ENCODE results near the gene ATP6V1G2. TPM values are rescaled to one million over a fixed set of nuclear protein-coding genes. Genes with fewer than 3 reads are reported as not detected.

Gene ATP6V1G2
- total RNA-seq, 2 experiments from 2014 or later: 2.7 to 3.8 TPM

DNA sequence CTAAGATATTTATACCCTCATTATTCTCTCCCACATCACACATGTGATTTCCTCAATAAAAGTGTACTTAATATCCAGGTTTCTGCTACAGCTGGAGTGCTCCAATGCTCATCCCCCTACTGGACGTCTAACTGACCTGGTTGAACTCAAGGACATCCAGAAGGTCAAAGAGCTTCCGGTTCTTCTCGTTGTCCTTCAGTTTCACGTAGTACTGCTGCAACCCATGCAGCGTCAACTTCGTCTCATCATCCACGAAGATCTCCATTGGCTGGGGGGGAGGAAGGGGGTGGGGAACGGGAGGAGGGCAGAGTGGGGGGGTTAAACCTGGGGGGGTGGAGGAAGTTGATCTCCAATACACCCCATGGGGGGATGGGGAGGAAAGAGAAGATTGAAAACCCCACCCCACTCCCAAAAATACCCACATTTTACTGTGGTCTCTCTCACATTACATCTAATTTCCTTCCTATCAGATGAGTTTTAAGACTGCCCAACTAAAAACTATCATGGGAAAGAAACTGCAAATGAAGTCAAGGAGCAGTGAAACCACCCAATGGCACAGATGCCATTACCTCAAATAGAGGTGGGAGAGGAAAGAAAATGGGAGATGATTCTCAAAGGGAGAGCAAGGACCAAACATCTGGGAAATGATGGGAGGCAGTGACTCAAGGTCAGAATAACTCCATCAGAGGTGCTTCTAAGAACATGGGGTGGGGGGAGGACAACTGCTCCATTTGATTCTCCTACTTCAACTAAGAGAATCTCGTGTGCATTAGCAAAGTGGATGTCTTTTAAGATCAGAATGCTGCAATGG is 13.6 kb downstream of the ATP6V1G2 start:
- Mint-ChIP-seq H3K4me1 (peaks cover 45% of the 10 kb centered on the region), H3K9me3 (no peaks in the 10 kb centered on the region), H3K27ac (no peak overlapping the region), H3K36me3 (ENCODE audit: low read depth) (peaks cover 72% of the 10 kb centered on the region), H3K4me3 (no peak overlapping the region), H3K27me3 (no peaks in the 10 kb centered on the region)
- no peak for DNase-seq
- ChIA-PET POLR2A (interaction anchor here (1.0 to 2.3 kb wide), 4 partner anchors 8 to 170 kb away, joined by 3 to 18 read pairs (median 4); partner anchors contain the start of genes ABHD16A and DDX39B), CTCF (interaction anchor here (0.8 to 1.6 kb wide), 3 partner anchors 38 to 90 kb away, joined by 3 to 5 read pairs (median 5); no protein-coding TSS in a partner anchor)

DNA sequence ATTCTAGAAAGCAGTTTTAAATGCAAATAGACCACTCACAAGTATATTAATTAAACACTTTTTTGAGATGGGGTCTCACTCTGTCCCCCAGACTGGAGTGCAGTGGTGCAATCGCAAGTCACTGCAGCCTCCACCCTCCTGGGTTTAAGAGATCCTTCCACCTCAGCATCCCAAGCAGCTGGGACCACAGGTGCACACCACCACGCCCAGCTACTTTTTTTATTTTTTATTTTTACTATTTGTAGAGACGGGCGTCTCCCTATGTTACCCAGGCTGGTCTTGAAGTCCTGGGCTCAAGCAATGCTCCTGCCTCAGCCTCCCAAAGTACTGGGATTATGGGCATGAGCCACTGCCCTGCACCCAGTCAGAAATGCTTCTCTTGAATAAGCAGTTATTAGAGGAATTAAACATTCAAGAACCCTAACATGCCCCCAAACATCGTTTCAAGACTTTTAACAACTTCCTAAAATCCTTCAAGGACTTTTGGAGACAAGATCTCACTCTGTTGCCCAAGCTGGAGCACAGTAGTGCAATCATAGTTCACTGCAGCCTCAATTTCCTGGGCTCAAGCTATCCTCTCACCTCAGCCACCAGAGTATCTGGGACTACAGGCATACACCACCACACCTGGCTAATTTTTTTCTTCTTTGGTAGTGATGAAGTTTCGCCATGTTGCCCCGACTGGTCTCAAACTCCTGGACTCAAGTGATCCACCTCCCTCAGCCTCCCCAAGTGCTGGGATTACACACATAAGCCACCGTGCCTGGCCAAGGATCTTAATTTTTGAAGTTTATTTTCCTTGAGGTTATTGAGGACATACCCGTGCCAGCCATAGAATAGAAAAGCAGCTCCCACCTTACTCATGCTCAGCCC is 14.4 kb downstream of the ATP6V1G2 start:
- no peak for DNase-seq
- Mint-ChIP-seq H3K4me3 (no peak overlapping the region), H3K27me3 (no peaks in the 10 kb centered on the region), H3K36me3 (ENCODE audit: low read depth) (peaks cover 69% of the 10 kb centered on the region), H3K27ac (no peak overlapping the region), H3K9me3 (no peaks in the 10 kb centered on the region), H3K4me1 (peaks cover 40% of the 10 kb centered on the region)
- POLR2A ChIA-PET: interaction anchor here (0.9 to 2.3 kb wide), 5 partner anchors 9 to 69 kb away, joined by 3 to 18 read pairs (median 3); partner anchors contain the start of genes DDX39B and MICB
- CTCF ChIA-PET: interaction anchor here (0.6 to 1.6 kb wide), 4 partner anchors 10 to 89 kb away, joined by 3 to 5 read pairs (median 4); no protein-coding TSS in a partner anchor

DNA sequence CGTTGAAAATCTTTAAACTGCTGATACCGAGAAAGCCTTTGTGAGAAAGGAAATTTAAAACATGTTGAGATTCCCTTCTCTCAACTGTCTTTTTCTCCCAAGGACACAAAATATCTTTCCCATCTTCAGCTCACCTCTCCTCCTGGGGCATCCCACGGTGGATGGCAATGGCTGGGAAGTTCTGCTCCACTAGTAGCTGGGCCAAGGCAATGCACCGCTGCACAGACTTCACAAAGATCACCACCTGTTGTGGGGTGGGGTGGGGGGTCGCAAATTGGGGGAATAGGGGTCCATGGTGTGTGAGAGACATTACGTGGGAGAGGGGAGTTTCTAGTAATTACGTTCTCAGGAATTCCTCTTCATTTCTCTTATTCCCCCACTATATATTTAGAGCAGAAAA is 15.2 kb downstream of the ATP6V1G2 start:
- POLR2A ChIA-PET: interaction anchor here (0.6 to 2.3 kb wide), 5 partner anchors 10 to 68 kb away, joined by 3 to 18 read pairs (median 3); partner anchors contain the start of genes DDX39B and MICB

DNA sequence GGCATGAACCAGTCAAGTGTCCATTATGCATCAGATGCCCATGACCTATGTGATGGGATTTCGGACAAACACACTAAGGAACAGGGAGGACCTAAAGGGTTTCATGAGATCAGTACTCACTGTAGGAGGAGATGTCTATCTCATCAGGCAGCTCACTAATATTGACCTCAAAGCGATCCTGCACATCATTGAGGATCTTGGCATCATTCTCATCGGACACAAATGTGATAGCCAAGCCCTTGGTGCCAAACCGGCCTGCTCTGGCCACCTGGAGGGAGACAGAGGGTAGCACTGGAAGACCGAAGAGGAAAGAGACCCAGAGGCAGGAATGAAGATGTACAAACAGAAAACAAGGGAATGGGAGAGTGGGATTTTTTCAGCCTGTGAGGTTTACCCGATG is 15.7 kb downstream of the ATP6V1G2 start:
- Mint-ChIP-seq H3K36me3 (ENCODE audit: low read depth) (peaks cover 57% of the 10 kb centered on the region), H3K4me1 (peaks cover 32% of the 10 kb centered on the region), H3K27me3 (no peaks in the 10 kb centered on the region), H3K9me3 (no peaks in the 10 kb centered on the region), H3K27ac (no peak overlapping the region), H3K4me3 (no peak overlapping the region)
- POLR2A ChIA-PET: interaction anchor here (0.6 to 2.3 kb wide), 2 partner anchors 10 to 17 kb away, joined by 3 to 18 read pairs; partner anchors contain the start of gene DDX39B
- CTCF ChIA-PET: no interaction called here
- no peak for DNase-seq

More for the DNA sequence above, 15.2 kb downstream of the ATP6V1G2 start:
- H3K4me1 Mint-ChIP-seq: peaks cover 35% of the 10 kb centered on the region
- no peaks in the 10 kb centered on the region for H3K9me3 Mint-ChIP-seq
- H3K27me3 Mint-ChIP-seq: no peaks in the 10 kb centered on the region
- H3K36me3 Mint-ChIP-seq (ENCODE audit: low read depth): peaks cover 62% of the 10 kb centered on the region
- CTCF ChIA-PET: interaction anchor here (1.6 kb wide), 2 partner anchors 36 to 67 kb away, joined by 5 read pairs; no protein-coding TSS in a partner anchor
- no peak overlapping the region for H3K27ac Mint-ChIP-seq
- no peak overlapping the region for H3K4me3 Mint-ChIP-seq
- no peak for DNase-seq

DNA sequence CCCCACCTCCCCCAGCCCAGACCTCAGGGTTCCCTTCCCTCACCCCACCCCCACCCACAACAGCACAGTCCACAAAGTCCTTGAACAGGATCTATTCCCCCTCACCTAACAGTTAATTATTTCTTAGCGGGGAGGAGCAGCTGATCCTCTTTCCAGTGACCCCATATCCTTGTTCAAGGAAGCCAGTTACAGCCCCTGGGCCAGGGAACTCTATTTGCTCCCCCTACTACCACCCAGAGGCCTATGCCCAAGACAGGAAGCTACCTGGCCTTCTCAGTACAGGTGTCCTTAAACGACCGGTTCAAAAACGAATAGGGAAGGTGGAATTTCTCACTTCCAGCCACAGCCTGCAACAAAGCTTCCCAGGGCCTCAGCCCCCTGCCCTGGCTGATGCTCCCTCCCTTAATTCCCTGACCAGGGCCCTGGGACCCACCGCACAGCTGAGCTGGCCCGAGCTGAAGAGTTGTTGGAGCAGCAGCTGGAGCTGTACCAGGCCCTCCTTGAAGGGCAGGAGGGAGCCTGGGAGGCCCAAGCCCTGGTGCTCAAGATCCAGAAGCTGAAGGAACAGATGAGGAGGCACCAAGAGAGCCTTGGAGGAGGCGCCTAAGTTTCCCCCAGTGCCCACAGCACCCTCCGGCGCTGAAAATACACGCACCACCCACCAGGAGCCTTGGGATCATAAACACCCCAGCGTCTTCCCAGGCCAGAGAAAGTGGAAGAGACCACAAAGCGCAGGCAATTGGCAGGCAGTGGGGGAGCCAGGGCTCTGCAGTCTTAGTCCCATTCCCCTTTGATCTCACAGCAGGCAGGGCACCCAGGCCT is 16.9 kb downstream of the ATP6V1G2 start:
- ChIA-PET POLR2A (interaction anchor here (0.7 to 2.9 kb wide), 5 partner anchors 10 to 58 kb away, joined by 3 to 12 read pairs (median 4); partner anchors contain the start of genes DDX39B and MICB), CTCF (interaction anchor here (3.1 kb wide), 1 partner anchor 69 kb away, joined by 10 read pairs; no protein-coding TSS in a partner anchor)
- H3K27ac Mint-ChIP-seq: no peak overlapping the region

DNA sequence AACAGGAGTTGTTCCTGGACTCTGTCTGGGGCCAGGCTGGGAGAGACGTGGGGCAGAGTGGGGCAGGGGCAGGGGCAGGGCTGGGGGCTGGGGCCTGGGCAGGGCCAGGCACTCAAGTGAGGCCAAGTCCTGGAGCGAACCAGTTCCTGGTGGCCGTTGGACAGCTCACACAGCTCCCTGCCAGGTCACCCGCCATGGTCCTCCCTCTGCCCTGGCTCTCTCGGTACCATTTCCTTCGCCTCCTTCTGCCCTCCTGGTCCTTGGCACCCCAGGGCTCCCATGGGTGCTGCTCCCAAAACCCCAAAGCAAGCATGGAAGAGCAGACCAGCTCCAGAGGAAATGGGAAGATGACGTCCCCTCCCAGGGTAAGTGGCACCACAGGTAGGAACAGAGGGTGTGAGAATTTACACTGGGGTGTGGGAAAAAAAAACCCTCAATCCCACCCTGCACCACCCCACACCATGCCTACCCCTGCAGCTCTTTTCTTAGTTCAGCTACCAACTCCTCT is 17.5 kb downstream of the ATP6V1G2 start, which contains the start of gene MCCD1:
Gene MCCD1, plus strand, starts transcription at position 142 of the 508 bp plus-strand sequence. Its CDS starts 53 bp downstream, at position 195.
- H3K4me1 Mint-ChIP-seq: peaks cover 16% of the 10 kb centered on the region
- no peak for DNase-seq
- no peaks in the 10 kb centered on the region for H3K9me3 Mint-ChIP-seq
- H3K36me3 Mint-ChIP-seq (ENCODE audit: low read depth): peaks cover 40% of the 10 kb centered on the region
- H3K4me3 Mint-ChIP-seq: no peak within 1 kb of the TSS
- ChIA-PET CTCF (interaction anchor here (3.1 kb wide), 1 partner anchor 69 kb away, joined by 10 read pairs; no protein-coding TSS in a partner anchor), POLR2A (interaction anchor here (1.0 to 2.9 kb wide), 4 partner anchors 10 to 34 kb away, joined by 4 to 12 read pairs (median 6); partner anchors contain the start of genes DDX39B and MICB)
- H3K27ac Mint-ChIP-seq: no peak within 1 kb of the TSS
- no peaks in the 10 kb centered on the region for H3K27me3 Mint-ChIP-seq

More for the DNA sequence above, 16.9 kb downstream of the ATP6V1G2 start:
- Mint-ChIP-seq H3K36me3 (ENCODE audit: low read depth) (peaks cover 46% of the 10 kb centered on the region), H3K27me3 (no peaks in the 10 kb centered on the region), H3K4me3 (no peak overlapping the region), H3K4me1 (peaks cover 21% of the 10 kb centered on the region), H3K9me3 (no peaks in the 10 kb centered on the region)
- DNase-seq: no peak

DNA sequence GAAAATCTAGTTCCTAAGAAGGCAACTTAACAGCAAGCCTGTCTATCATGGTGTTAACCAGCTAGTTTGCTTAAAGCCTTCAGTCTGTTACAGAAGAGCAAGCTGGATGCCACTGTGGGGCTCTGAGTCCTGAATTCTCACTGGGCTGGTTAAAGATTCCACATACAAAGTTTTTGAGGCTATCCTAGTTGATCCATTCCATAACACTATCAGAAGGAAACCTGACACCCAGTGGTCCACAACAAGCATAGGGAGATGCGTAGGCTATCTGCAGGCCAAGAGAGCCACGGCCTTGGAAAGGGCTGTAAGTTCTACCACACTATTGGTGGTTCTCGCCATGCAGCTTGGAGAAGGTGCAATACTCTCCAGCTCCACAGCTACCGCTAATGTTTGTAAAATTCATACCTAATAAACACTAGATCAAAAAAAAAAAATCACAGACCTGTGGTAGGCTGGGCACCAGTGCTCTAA is 18.1 kb downstream of the ATP6V1G2 start:
- Mint-ChIP-seq H3K27me3 (no peaks in the 10 kb centered on the region), H3K4me3 (no peak overlapping the region), H3K9me3 (no peaks in the 10 kb centered on the region), H3K4me1 (peaks cover 13% of the 10 kb centered on the region), H3K27ac (no peak overlapping the region), H3K36me3 (ENCODE audit: low read depth) (peaks cover 35% of the 10 kb centered on the region)
- no peak for DNase-seq
- ChIA-PET CTCF (interaction anchor here (0.6 to 3.1 kb wide), 3 partner anchors 10 to 336 kb away, joined by 3 to 10 read pairs (median 3); no protein-coding TSS in a partner anchor), POLR2A (interaction anchor here (1.4 to 2.9 kb wide), 3 partner anchors 10 to 34 kb away, joined by 4 to 12 read pairs (median 7); partner anchors contain the start of gene DDX39B)

DNA sequence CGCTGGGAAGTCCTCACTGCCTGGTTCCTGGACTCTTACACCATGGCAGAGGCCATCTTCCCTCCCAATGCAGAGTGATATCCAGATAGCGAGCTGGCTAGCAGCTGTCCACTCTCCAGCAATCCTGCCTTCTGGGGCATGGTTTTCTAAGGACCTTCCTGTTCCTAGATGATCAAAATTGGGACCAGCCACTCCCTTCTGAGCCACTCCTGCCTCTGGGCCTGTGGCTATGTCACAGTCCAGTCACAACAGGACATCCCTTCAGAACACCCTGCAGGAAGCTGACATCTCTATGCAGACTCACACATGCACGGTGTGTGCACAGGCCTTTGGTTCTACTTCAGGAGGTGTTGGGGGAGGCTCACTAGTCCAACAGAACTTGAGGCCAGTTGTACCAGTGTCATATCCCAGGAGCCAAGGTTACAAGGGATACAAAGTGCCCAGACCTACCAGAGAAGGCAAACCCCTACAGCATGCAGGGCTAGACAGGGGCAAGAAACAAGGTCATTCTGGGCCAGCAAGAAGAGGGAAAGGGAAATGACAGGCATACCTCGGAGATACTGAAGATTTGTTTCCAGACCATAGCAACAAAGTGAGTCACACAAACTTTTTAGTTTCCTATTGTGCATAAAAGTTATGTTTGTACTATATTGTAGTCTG is 20.3 kb downstream of the ATP6V1G2 start:
- no peak overlapping the region for H3K27ac Mint-ChIP-seq
- ChIA-PET POLR2A (interaction anchor here (1.1 to 1.4 kb wide), 2 partner anchors 8 to 15 kb away, joined by 3 to 4 read pairs; partner anchors contain the start of gene DDX39B), CTCF (interaction anchor here (1.0 kb wide), 1 partner anchor 72 kb away, joined by 4 read pairs; no protein-coding TSS in a partner anchor)
- no peak for DNase-seq
- H3K4me1 Mint-ChIP-seq: peaks cover 6% of the 10 kb centered on the region
- H3K27me3 Mint-ChIP-seq: peaks cover 4% of the 10 kb centered on the region
- H3K9me3 Mint-ChIP-seq: no peaks in the 10 kb centered on the region
- H3K36me3 Mint-ChIP-seq (ENCODE audit: low read depth): peaks cover 16% of the 10 kb centered on the region
- no peak overlapping the region for H3K4me3 Mint-ChIP-seq

DNA sequence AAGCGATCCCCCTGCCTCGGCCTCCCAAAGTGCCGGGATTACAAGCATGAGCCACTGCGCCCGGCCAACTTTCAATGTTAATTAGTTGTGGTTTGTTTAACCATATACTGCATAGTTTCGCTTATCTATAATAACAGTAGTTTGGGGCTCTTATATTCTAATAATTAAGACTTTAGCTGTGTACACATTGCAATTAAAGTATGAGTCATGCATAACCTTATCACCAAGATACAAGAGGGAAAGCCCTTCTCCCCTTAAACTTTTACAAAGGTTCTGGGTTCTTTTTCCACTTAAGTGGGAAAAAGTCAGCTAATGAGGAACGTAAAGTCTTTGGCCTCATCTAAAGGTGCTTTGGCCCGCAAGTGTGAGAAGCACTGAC is 20.9 kb downstream of the ATP6V1G2 start:
- peaks cover 8% of the 10 kb centered on the region for H3K27me3 Mint-ChIP-seq
- no peak overlapping the region for H3K4me3 Mint-ChIP-seq
- CTCF ChIA-PET: interaction anchor here (1.0 kb wide), 1 partner anchor 73 kb away, joined by 4 read pairs; no protein-coding TSS in a partner anchor
- no peaks in the 10 kb centered on the region for H3K9me3 Mint-ChIP-seq
- DNase-seq: no peak
- H3K27ac Mint-ChIP-seq: no peak overlapping the region
- POLR2A ChIA-PET: interaction anchor here (1.1 to 1.4 kb wide), 2 partner anchors 8 to 16 kb away, joined by 3 to 4 read pairs; partner anchors contain the start of gene DDX39B
- H3K4me1 Mint-ChIP-seq: peaks cover 6% of the 10 kb centered on the region
- peaks cover 11% of the 10 kb centered on the region for H3K36me3 Mint-ChIP-seq (ENCODE audit: low read depth)

DNA sequence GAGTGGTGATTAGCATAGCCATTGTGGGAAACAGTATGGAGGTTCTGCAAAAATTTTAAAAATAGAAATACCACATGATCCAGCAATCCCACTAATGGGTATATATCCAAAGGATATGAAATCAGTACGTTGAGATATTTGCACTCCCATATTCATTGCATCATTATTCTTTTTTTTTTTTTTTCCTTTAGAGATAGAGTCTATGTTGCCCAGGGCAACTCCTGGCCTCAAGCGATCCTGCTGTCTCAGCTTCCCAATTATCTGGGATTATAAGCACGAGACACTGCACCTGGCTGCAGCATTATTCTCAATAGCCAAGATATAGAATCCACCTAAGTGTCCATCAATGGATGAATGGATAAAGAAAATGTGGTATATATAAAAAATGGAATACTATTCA is 24.6 kb downstream of the ATP6V1G2 start:
- H3K27me3 Mint-ChIP-seq: peaks cover 23% of the 10 kb centered on the region
- POLR2A ChIA-PET: interaction anchor here (0.9 kb wide), 1 partner anchor 25 kb away, joined by 3 read pairs; the partner anchor contains the start of gene ATP6V1G2
- CTCF ChIA-PET: interaction anchor here (0.6 kb wide), 1 partner anchor 10 kb away, joined by 3 read pairs; no protein-coding TSS in a partner anchor

More for the DNA sequence above, 24.6 kb downstream of the ATP6V1G2 start:
- H3K36me3 Mint-ChIP-seq (ENCODE audit: low read depth): no peaks in the 10 kb centered on the region
- DNase-seq: no peak
- H3K9me3 Mint-ChIP-seq: no peaks in the 10 kb centered on the region
- peaks cover 3% of the 10 kb centered on the region for H3K4me1 Mint-ChIP-seq
- no peak overlapping the region for H3K27ac Mint-ChIP-seq
- no peak overlapping the region for H3K4me3 Mint-ChIP-seq

Measured in activated CD4-positive, alpha-beta memory T cell treated with anti-CD3 and anti-CD28 coated beads, Interleukin-2, amount 10 ng/mL, durations not matched to agents 7 days and 5 days (primary cell).